Upper lobe of right lung (tissue), 1 donor: ENCODE measurements around the gene PPARGC1A. TPM values are rescaled to one million over a fixed set of nuclear protein-coding genes. Genes with fewer than 3 reads are reported as not detected.

Experiments
- ATAC-seq: fragments of 200-7000 bp; cut with Tn5 transposase; one replicate; pipeline ENCODE4 v1.9.1; 2020; ENCODE audit warnings: mild to moderate bottlenecking, moderate library complexity
- DNase-seq: peaks from one replicate; pipeline ENCODE4 v3.0.0-alpha.2; 2020
- H3K27ac ChIP-seq: fragments of 200-600 bp; one replicate; pipeline ENCODE4 v1.8.0; 2022
- H3K27me3 ChIP-seq: fragments of 200-600 bp; one replicate; pipeline ENCODE4 v1.8.0; 2022; ENCODE audit warnings: mild to moderate bottlenecking
- H3K36me3 ChIP-seq: fragments of 200-600 bp; one replicate; pipeline ENCODE4 v1.8.0; 2022
- H3K4me1 ChIP-seq: fragments of 200-600 bp; one replicate; pipeline ENCODE4 v1.8.0; 2022
- H3K4me3 ChIP-seq: fragments of 200-600 bp; one replicate; pipeline ENCODE4 v1.8.0; 2022; ENCODE audit warnings: mild to moderate bottlenecking
- H3K9me3 ChIP-seq: fragments of 200-600 bp; one replicate; pipeline ENCODE4 v1.8.0; 2022
- intact Hi-C: fragments of 100-400 bp; cut with DNase I; formaldehyde crosslinking; loops from one replicate; pipeline ENCODE4 v1.11.0; 2022
- total RNA-seq: library from RNA; stranded (reverse); fragmentation: NEBNext Ultra II Directional; extraction: Animal tissue kit (Norgen Biotek cat#: 25700); gene quantifications from one replicate; pipeline ENCODE4 v1.2.1, GENCODE V29; 2021
- TF ChIP-seq, protein P1 (sequence below): fragments of 200-600 bp; IDR thresholded peaks from one replicate; pipeline ENCODE4 v1.8.0; 2022; ENCODE audit warnings: antibody characterized with exemption
- donor health status: DM: no; HTN: yes; CAD: no; lungs with severe emphysema.

Gene PPARGC1A
- total RNA-seq, 1 donor from 2014 or later, result 14.2 TPM

GRCh38 chr4:23853986-23854660 lies 35.7 kb downstream of the PPARGC1A start:
- peaks cover 3% of the 10 kb centered on the region for H3K4me1 ChIP-seq
- H3K36me3 ChIP-seq, result no peaks in the 10 kb centered on the region
- DNase-seq, result no peak
- intact Hi-C loops, result no loop called here
- H3K4me3 ChIP-seq, result no peak overlapping the region
- H3K9me3 ChIP-seq, result no peaks in the 10 kb centered on the region
- no peaks in the 10 kb centered on the region for H3K27me3 ChIP-seq
- TF ChIP-seq, protein P1, sequence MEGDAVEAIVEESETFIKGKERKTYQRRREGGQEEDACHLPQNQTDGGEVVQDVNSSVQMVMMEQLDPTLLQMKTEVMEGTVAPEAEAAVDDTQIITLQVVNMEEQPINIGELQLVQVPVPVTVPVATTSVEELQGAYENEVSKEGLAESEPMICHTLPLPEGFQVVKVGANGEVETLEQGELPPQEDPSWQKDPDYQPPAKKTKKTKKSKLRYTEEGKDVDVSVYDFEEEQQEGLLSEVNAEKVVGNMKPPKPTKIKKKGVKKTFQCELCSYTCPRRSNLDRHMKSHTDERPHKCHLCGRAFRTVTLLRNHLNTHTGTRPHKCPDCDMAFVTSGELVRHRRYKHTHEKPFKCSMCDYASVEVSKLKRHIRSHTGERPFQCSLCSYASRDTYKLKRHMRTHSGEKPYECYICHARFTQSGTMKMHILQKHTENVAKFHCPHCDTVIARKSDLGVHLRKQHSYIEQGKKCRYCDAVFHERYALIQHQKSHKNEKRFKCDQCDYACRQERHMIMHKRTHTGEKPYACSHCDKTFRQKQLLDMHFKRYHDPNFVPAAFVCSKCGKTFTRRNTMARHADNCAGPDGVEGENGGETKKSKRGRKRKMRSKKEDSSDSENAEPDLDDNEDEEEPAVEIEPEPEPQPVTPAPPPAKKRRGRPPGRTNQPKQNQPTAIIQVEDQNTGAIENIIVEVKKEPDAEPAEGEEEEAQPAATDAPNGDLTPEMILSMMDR, result no peak
- peak; percentile 23 for ATAC-seq
- H3K27ac ChIP-seq, result no peak overlapping the region

DNA sequence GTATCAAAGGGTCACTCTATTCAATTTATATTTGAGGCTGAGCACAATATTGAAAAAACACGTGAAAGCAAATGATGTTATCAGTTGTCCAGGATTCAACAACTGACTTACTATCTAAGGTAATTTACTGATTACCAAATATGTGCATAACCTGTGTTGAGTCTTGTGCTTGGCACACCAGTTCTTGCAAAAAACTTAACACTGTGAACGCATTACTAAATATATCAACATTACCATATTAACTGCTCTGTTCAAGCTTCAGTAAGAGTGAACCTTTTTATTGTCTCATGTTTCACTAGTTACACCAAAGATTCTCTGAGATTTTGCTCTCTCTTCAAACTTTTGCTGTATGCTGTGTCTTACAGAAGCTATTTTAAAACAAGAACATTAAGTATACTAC lies 38.4 kb downstream of the PPARGC1A start:
- DNase-seq (no peak), ATAC-seq (no peak)
- Histone ChIP-seq H3K4me1 (no peaks in the 10 kb centered on the region), H3K9me3 (no peaks in the 10 kb centered on the region), H3K4me3 (no peak overlapping the region), H3K27me3 (no peaks in the 10 kb centered on the region), H3K36me3 (no peaks in the 10 kb centered on the region), H3K27ac (no peak overlapping the region)
- TF ChIP-seq, protein P1, result no peak
- intact Hi-C loops, result no loop called here

DNA sequence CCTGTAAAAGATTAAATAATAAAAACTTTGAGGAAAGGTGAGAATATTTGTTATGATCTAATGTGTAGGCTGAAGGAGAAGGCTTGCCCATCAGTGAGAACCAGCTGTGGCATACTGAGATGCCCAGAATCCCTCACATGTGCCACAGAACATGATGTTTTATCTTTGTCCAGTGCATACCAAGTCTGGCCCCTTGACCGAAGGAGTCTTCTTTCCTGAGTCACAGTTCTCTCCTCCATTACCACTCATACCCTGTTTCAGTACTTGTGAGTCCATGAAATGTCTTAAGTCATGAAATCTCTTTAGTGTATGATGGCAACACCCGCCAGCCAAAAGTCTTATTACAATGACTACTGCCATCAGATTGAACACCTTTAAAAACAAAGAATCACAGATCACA lies 42.7 kb downstream of the PPARGC1A start:
- H3K4me1 ChIP-seq, result no peaks in the 10 kb centered on the region
- no peak overlapping the region for H3K4me3 ChIP-seq
- DNase-seq, result no peak
- intact Hi-C loops, result no loop called here
- no peaks in the 10 kb centered on the region for H3K27me3 ChIP-seq
- TF ChIP-seq, protein P1, result no peak
- H3K9me3 ChIP-seq, result no peaks in the 10 kb centered on the region
- no peak overlapping the region for H3K27ac ChIP-seq
- ATAC-seq, result no peak
- H3K36me3 ChIP-seq, result no peaks in the 10 kb centered on the region

- ATAC-seq (no peak), DNase-seq (no peak)
- Histone ChIP-seq H3K36me3 (no peaks in the 10 kb centered on the region), H3K4me1 (no peaks in the 10 kb centered on the region), H3K9me3 (no peaks in the 10 kb centered on the region), H3K27ac (no peak overlapping the region), H3K27me3 (no peaks in the 10 kb centered on the region), H3K4me3 (no peak overlapping the region)
- intact Hi-C loops, result no loop called here
- TF ChIP-seq, protein P1, result no peak
These were observed 44.9 kb downstream of the PPARGC1A start for GRCh38 chr4:23844961-23845360.

GRCh38 chr4:23839279-23839678 lies 50.6 kb downstream of the PPARGC1A start:
- H3K9me3 ChIP-seq, result no peaks in the 10 kb centered on the region
- no peak for DNase-seq
- H3K36me3 ChIP-seq, result no peaks in the 10 kb centered on the region
- no peak overlapping the region for H3K27ac ChIP-seq
- H3K4me1 ChIP-seq, result no peaks in the 10 kb centered on the region
- no peak overlapping the region for H3K4me3 ChIP-seq
- ATAC-seq, result no peak
- H3K27me3 ChIP-seq, result no peaks in the 10 kb centered on the region
- TF ChIP-seq, protein P1, result no peak
- intact Hi-C loops, result no loop called here

DNA sequence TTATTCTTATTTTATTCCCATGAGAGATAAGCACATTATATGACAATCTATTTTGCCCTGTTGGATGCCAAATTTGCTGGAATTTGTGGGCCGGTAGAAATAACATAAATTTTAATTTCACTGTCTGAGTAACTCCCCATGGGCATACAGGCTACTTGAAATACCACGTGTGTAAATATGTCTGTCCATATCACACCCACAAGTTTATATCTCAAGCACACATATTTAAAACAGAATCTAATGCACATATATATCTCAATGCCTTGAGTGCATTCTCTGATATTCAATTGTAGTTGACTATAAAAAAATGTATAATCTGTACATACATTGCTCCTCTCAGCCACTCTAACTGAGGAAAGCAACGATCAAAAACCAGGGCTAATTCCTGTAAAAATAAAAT lies 51.2 kb downstream of the PPARGC1A start:
- no peak for ATAC-seq
- TF ChIP-seq, protein P1, result no peak

More for the DNA sequence above, 51.2 kb downstream of the PPARGC1A start:
- Histone ChIP-seq H3K4me3 (no peak overlapping the region), H3K27ac (no peak overlapping the region), H3K4me1 (no peaks in the 10 kb centered on the region), H3K27me3 (no peaks in the 10 kb centered on the region), H3K36me3 (no peaks in the 10 kb centered on the region), H3K9me3 (no peaks in the 10 kb centered on the region)
- intact Hi-C loops, result no loop called here
- no peak for DNase-seq
